K562 (cell line): Measurements from ENCODE around the gene DRD3.

Experiments
- CGGBP1 ChIP-seq: fragments of 250-450 bp; sonication (Bioruptor Pico); IDR thresholded peaks from 2 replicates; pipeline ENCODE4 v1.9.0; 2021; ENCODE audit warnings: mild to moderate bottlenecking
- GTF2E2 ChIP-seq: fragments of 200-800 bp; sonication (Bioruptor generic); IDR thresholded peaks from 2 replicates; pipeline ENCODE4 v1.6.1; 2016; ENCODE audit warnings: missing genetic modification characterization, missing compliant biosample characterization
- JUNB ChIP-seq: fragments of 450-650 bp; formaldehyde crosslinking; conservative IDR thresholded peaks from 2 replicates; pipeline ENCODE4 v1.4.0; 2020; ENCODE audit warnings: mild to moderate bottlenecking
- SPI1 ChIP-seq: IDR thresholded peaks from 2 replicates; pipeline ENCODE4 v1.6.1; 2011; ENCODE audit warnings: low read depth, low read length, control low read depth, borderline replicate concordance

- no peak for TF ChIP-seq CGGBP1
- no peak for TF ChIP-seq SPI1
- no peak for TF ChIP-seq GTF2E2 (tag)
- TF ChIP-seq JUNB (CRISPR knock-in tag): no peak
Observed at GRCh38 chr3:114089675-114090074, 89.2 kb downstream of the DRD3 start.
